HepG2 (cell line): ENCODE data around the gene NOSIP. TPM values are rescaled to one million over a fixed set of nuclear protein-coding genes. Genes with fewer than 3 reads are reported as not detected.

Experiments used
- BORCS8-MEF2B ChIP-seq: sonication (generic); formaldehyde crosslinking; IDR thresholded peaks from 2 replicates; pipeline ENCODE4 v1.8.0; 2022; ENCODE audit warnings: mild to moderate bottlenecking, missing genetic modification reagents
- CBX5 ChIP-seq: sonication (generic); formaldehyde crosslinking; IDR thresholded peaks from 2 replicates; pipeline ENCODE4 v1.4.0; 2020; ENCODE audit warnings: missing genetic modification reagents, borderline replicate concordance
- MAFF ChIP-seq: IDR thresholded peaks from 2 replicates; pipeline ENCODE4 v1.6.1; 2011; ENCODE audit warnings: low read depth, low read length, improper control_type of control experiment
- PRMT3 ChIP-seq: sonication (generic); formaldehyde crosslinking; IDR thresholded peaks from 2 replicates; pipeline ENCODE4 v1.8.1; 2022; ENCODE audit warnings: low read depth, mild to moderate bottlenecking, moderate library complexity, missing genetic modification reagents, borderline replicate concordance
- RXRB ChIP-seq: IDR thresholded peaks from 2 replicates; pipeline ENCODE4 v1.6.1; 2016; ENCODE audit warnings: borderline replicate concordance, missing genetic modification reagents, missing compliant biosample characterization
- SMARCE1 ChIP-seq: fragments of 450-650 bp; IDR thresholded peaks from 2 replicates; pipeline ENCODE4 v1.6.1; 2017; ENCODE audit warnings: borderline replicate concordance
- SP5 ChIP-seq: IDR thresholded peaks from 2 replicates; pipeline ENCODE4 v1.6.1; 2016; ENCODE audit warnings: low read depth, borderline replicate concordance
- U2AF2 ChIP-seq: fragments of 200-400 bp; formaldehyde crosslinking; IDR thresholded peaks from 2 replicates; pipeline ENCODE4 v1.6.1; 2017; ENCODE audit warnings: low read depth, mild to moderate bottlenecking, low read length
- ZBTB39 ChIP-seq: sonication (generic); formaldehyde crosslinking; IDR thresholded peaks from 2 replicates; pipeline ENCODE4 v1.5.0; 2020; ENCODE audit warnings: missing genetic modification reagents
- ZBTB4 ChIP-seq: sonication (generic); formaldehyde crosslinking; IDR thresholded peaks from 2 replicates; pipeline ENCODE4 v1.4.0; 2020; ENCODE audit warnings: missing genetic modification reagents, mild to moderate bottlenecking, borderline replicate concordance
- ZMAT3 ChIP-seq: sonication (generic); formaldehyde crosslinking; conservative IDR thresholded peaks from 2 replicates; pipeline ENCODE4 v1.7.0; 2021; ENCODE audit warnings: missing genetic modification reagents
- ZNF121 ChIP-seq: sonication (generic); formaldehyde crosslinking; IDR thresholded peaks from 2 replicates; pipeline ENCODE4 v1.5.0; 2020; ENCODE audit warnings: mild to moderate bottlenecking, missing genetic modification reagents
- ZNF230 ChIP-seq: sonication (generic); formaldehyde crosslinking; IDR thresholded peaks from 2 replicates; pipeline ENCODE4 v1.4.0; 2020; ENCODE audit warnings: mild to moderate bottlenecking, missing genetic modification reagents
- ZNF549 ChIP-seq: sonication (generic); formaldehyde crosslinking; IDR thresholded peaks from 2 replicates; pipeline ENCODE4 v1.5.0; 2020; ENCODE audit warnings: missing genetic modification reagents
- ZNF550 ChIP-seq: sonication (generic); formaldehyde crosslinking; IDR thresholded peaks from 2 replicates; pipeline ENCODE4 v1.4.0; 2020; ENCODE audit warnings: mild to moderate bottlenecking, missing genetic modification reagents, borderline replicate concordance
- ZNF773 ChIP-seq: sonication (generic); formaldehyde crosslinking; IDR thresholded peaks from 2 replicates; pipeline ENCODE4 v1.4.0; 2020; ENCODE audit warnings: missing genetic modification reagents, borderline replicate concordance
- ZNF775 ChIP-seq: sonication (generic); formaldehyde crosslinking; IDR thresholded peaks from 2 replicates; pipeline ENCODE4 v1.4.0; 2020; ENCODE audit warnings: missing genetic modification reagents, mild to moderate bottlenecking, moderate library complexity, borderline replicate concordance
- ZNF781 ChIP-seq: sonication (generic); formaldehyde crosslinking; IDR thresholded peaks from 2 replicates; pipeline ENCODE4 v1.5.1; 2020; ENCODE audit warnings: borderline replicate concordance, mild to moderate bottlenecking, missing genetic modification reagents; ENCODE audit errors: not compliant biosample characterization
- polyA plus RNA-seq, 8 experiments: library from polyadenylated mRNA; depleted of rRNA in 3 of 8; stranded (reverse) in 7 of 8; unstranded in 1 of 8; fragments of >200 nt; fragmentation: Illumina TruSeq in 4 of 8; extraction: Trizol in 4 of 8; gene quantifications; 2 replicates each; pipeline versions ENCODE4 v1.2.1 to v1.2.3, GENCODE V29; 2011 to 2016; ENCODE audit warnings: low read depth in 4 of 8, missing spikeins in 1 of 8, mixed read lengths in 1 of 8; ENCODE audit not compliant: insufficient read depth in 1 of 8
- total RNA-seq, 5 experiments: library from RNA; depleted of rRNA; stranded (reverse); fragments of >200 nt; fragmentation: Illumina TruSeq; extraction: Trizol; gene quantifications; 2 replicates each; pipeline ENCODE4 v1.2.3, GENCODE V29; 2016; ENCODE audit warnings: low read depth in 1 of 5
- TF ChIP-seq, protein P1 (sequence below): sonication (generic); formaldehyde crosslinking; conservative IDR thresholded peaks from 2 replicates; pipeline ENCODE4 v1.8.1; 2023; ENCODE audit warnings: missing genetic modification reagents
- TF ChIP-seq, protein P2 (sequence below): IDR thresholded peaks from 2 replicates; pipeline ENCODE4 v1.6.1; 2012; ENCODE audit warnings: low read depth, low read length, improper control_type of control experiment

The NOSIP gene
- total and polyA plus RNA-seq, 2 of the 13 experiments (the other 11 are each of a cell fraction or from before 2014, with no cell fraction given): 54.3 to 78.0 TPM

DNA sequence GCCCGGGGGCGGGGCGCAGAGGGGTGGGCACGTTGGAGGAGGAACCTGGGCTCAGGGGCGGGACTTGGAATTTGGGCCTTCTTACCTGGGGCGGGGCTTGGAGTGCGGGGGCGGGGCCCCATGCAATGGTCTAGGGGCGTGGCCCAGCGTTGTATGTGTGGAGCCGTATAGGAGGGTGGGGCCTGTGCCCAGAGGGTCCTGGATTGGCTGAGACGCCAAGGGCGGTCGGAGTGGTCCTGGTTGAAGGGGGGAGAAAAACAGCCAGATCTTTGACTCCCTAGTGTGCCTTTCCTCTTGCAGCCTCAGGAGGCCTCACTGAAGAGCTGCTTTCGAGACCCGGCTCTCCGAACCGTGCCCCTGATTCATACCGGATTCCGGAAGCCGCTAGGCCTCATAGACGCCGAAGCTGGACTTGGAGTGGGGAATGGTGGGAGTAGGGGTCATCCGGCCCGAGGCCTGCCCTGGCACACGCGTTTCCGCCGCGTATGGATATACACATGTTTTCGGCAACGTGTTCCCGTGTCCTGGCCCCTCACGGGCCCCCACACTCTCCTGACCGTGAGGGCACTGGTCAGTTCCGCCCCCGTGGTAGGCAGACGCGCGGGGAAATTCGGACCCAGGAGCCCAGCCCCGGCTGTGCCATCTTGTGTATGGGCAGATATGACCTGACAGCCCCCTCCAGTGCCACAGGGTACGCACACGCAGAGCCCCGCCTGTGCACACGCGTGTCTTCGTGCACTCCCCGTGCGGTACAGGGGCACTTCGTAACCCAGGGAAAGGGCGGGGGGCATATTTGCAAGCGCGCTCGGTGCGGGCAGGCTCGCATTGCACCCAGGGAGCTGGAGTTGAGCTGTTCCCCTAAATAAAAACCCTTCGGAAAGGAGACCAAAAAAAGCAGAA lies 10.0 kb upstream of the NOSIP start (continued):
- TF ChIP-seq ZNF549 (CRISPR knock-in tag) (no peak), ZNF781 (peak; percentile 76), ZNF773 (CRISPR knock-in tag) (no peak), MAFF (no peak), PRMT3 (CRISPR knock-in tag) (no peak), ZNF121 (CRISPR knock-in tag) (no peak), ZNF230 (CRISPR knock-in tag) (0 out of 2 replicates have a peak, but pooled peaks have one; percentile 81), ZMAT3 (CRISPR knock-in tag) (0 out of 2 replicates have a peak, but pooled peaks have one; percentile 63), ZNF550 (no peak), ZBTB4 (CRISPR knock-in tag) (no peak), ZBTB39 (CRISPR knock-in tag) (no peak), SMARCE1 (no peak), RXRB (CRISPR knock-in tag) (peak; percentile 27; the same call in 1 of the 2 replicates), CBX5 (0 out of 2 replicates have a peak, but pooled peaks have one; percentile 43), SP5 (peak; percentile 68; the same call in 1 of the 2 replicates), ZNF775 (CRISPR knock-in tag) (no peak), BORCS8-MEF2B (CRISPR knock-in tag) (peak; percentile 88), U2AF2 (no peak)
- TF ChIP-seq, protein P1, sequence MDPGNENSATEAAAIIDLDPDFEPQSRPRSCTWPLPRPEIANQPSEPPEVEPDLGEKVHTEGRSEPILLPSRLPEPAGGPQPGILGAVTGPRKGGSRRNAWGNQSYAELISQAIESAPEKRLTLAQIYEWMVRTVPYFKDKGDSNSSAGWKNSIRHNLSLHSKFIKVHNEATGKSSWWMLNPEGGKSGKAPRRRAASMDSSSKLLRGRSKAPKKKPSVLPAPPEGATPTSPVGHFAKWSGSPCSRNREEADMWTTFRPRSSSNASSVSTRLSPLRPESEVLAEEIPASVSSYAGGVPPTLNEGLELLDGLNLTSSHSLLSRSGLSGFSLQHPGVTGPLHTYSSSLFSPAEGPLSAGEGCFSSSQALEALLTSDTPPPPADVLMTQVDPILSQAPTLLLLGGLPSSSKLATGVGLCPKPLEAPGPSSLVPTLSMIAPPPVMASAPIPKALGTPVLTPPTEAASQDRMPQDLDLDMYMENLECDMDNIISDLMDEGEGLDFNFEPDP (CRISPR knock-in tag): peak; percentile 95; the same call in 1 of the 2 replicates
- TF ChIP-seq, protein P2, sequence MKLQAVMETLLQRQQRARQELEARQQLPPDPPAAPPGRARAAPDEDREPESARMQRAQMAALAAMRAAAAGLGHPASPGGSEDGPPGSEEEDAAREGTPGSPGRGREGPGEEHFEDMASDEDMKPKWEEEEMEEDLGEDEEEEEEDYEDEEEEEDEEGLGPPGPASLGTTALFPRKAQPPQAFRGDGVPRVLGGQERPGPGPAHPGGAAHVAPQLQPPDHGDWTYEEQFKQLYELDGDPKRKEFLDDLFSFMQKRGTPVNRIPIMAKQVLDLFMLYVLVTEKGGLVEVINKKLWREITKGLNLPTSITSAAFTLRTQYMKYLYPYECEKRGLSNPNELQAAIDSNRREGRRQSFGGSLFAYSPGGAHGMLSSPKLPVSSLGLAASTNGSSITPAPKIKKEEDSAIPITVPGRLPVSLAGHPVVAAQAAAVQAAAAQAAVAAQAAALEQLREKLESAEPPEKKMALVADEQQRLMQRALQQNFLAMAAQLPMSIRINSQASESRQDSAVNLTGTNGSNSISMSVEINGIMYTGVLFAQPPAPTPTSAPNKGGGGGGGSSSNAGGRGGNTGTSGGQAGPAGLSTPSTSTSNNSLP: no peak
